ENCODE results near the gene PARD3. TPM values are rescaled to one million over a fixed set of nuclear protein-coding genes. Genes with fewer than 3 reads are reported as not detected.

The PARD3 gene
- total and polyA plus RNA-seq, 7 donors, result 20.2 to 84.4 (median 53.4) TPM

- TF ChIP-seq, protein P1, sequence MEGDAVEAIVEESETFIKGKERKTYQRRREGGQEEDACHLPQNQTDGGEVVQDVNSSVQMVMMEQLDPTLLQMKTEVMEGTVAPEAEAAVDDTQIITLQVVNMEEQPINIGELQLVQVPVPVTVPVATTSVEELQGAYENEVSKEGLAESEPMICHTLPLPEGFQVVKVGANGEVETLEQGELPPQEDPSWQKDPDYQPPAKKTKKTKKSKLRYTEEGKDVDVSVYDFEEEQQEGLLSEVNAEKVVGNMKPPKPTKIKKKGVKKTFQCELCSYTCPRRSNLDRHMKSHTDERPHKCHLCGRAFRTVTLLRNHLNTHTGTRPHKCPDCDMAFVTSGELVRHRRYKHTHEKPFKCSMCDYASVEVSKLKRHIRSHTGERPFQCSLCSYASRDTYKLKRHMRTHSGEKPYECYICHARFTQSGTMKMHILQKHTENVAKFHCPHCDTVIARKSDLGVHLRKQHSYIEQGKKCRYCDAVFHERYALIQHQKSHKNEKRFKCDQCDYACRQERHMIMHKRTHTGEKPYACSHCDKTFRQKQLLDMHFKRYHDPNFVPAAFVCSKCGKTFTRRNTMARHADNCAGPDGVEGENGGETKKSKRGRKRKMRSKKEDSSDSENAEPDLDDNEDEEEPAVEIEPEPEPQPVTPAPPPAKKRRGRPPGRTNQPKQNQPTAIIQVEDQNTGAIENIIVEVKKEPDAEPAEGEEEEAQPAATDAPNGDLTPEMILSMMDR (IDR thresholded peaks at IDR 0.05), result no peak
- 87 to 93% (median 88%) methylated on average over 11 of the region's 11 CpGs for WGBS, 3 donors
- no peak for DNase-seq
- intact Hi-C loops (cut with DNase I), result no loop called here
- no peak overlapping the region for H3K27ac ChIP-seq
- no peak for ATAC-seq
- no peak overlapping the region for H3K4me3 ChIP-seq
- no peaks in the 10 kb centered on the region for H3K4me1 ChIP-seq
- H3K9me3 ChIP-seq, result no peaks in the 10 kb centered on the region
- no peaks in the 10 kb centered on the region for H3K36me3 ChIP-seq (ENCODE audit: insufficient read depth in 1 of 2, low read depth in 1 of 2)
- H3K27me3 ChIP-seq (ENCODE audit: insufficient read depth in 3 of 3, low read length in 2 of 3), result no peaks in the 10 kb centered on the region
Measured at GRCh38 chr10:34413756-34414587, 401.1 kb downstream of the PARD3 start.

DNA sequence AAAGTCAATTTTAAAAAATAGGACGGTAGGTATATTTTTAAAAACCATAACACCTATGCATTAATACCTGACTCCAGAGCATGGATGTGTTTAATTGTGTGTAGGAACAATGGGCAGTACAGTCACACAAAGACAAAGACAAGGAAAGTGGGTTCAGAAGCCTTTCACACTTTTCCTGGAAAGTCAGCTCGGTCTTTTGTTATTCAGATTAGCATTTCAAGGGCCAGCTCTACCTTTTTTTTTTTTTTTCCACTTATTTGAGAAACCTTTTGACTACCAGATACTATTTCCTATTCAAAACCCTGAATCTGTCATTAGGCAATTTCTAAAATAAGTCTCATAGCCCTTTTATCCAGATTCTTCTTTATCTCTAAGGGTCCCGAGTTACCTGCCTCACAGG lies 401.9 kb downstream of the PARD3 start:
- no peak for ATAC-seq
- Histone ChIP-seq H3K4me3 (no peak overlapping the region), H3K27me3 (ENCODE audit: insufficient read depth in 3 of 3, low read length in 2 of 3) (no peaks in the 10 kb centered on the region), H3K36me3 (ENCODE audit: insufficient read depth in 1 of 2, low read depth in 1 of 2) (no peaks in the 10 kb centered on the region), H3K4me1 (no peaks in the 10 kb centered on the region), H3K9me3 (no peaks in the 10 kb centered on the region), H3K27ac (no peak overlapping the region)
- TF ChIP-seq, protein P1 (IDR thresholded peaks at IDR 0.05), result no peak
- no peak for DNase-seq
- intact Hi-C loops (cut with DNase I), result no loop called here
- WGBS, 3 donors, result 93 to 95% (median 94%) methylated on average over 3 of the region's 3 CpGs

DNA sequence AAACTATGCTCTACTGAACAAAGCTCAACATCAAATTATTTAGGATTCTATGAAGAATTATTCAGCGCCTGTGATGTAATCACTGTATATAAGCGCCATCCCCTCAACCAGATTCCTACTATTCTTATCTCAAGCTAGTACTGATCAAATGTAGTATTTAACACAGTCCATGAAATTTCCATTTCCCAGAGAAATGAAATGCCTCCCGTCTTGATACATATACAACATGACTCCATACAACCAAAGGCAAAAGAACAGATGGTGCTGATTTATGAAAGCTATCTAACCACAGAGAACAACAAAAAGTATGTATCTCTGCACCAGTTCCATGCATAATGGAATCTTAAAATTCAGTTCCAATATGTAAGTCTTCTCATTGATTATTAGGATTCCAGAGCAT lies 406.1 kb downstream of the PARD3 start:
- Histone ChIP-seq H3K4me1 (peaks cover 11% of the 10 kb centered on the region), H3K27ac (no peak overlapping the region), H3K9me3 (no peaks in the 10 kb centered on the region), H3K4me3 (no peak overlapping the region), H3K36me3 (ENCODE audit: insufficient read depth in 1 of 2, low read depth in 1 of 2) (no peaks in the 10 kb centered on the region), H3K27me3 (ENCODE audit: insufficient read depth in 3 of 3, low read length in 2 of 3) (no peaks in the 10 kb centered on the region)
- 95 to 96% (median 96%) methylated on average over 3 of the region's 3 CpGs for WGBS, 3 donors
- ATAC-seq, result no peak
- TF ChIP-seq, protein P1 (IDR thresholded peaks at IDR 0.05), result no peak
- no peak for DNase-seq
- intact Hi-C loops (cut with DNase I), result no loop called here

DNA sequence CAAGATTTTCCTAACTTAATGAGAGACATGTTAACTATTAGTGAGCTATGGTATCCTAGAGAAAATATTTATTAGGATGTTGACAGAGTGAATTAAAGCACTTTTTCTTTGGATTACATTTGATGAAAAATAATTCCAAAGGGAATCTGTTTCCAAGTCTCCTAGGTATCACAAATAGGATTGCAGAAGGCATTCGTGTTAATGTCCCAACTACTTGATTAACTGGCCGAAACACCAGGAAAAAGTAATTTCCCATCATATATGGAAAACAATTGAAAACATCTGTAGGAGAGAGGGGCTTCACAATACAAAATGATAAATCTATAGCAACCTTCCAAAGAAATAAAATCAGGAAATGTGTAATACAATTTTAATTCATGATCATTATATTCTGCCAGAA lies 406.7 kb downstream of the PARD3 start:
- ATAC-seq, result no peak
- intact Hi-C loops (cut with DNase I), result no loop called here
- no peaks in the 10 kb centered on the region for H3K27me3 ChIP-seq (ENCODE audit: insufficient read depth in 3 of 3, low read length in 2 of 3)
- H3K9me3 ChIP-seq, result no peaks in the 10 kb centered on the region
- TF ChIP-seq, protein P1 (IDR thresholded peaks at IDR 0.05), result no peak
- no peak overlapping the region for H3K27ac ChIP-seq
- H3K4me1 ChIP-seq, result peaks cover 11% of the 10 kb centered on the region
- WGBS, 3 donors, result 66 to 78% (median 69%) methylated on average over 2 of the region's 2 CpGs
- no peak overlapping the region for H3K4me3 ChIP-seq
- no peak for DNase-seq
- H3K36me3 ChIP-seq (ENCODE audit: insufficient read depth in 1 of 2, low read depth in 1 of 2), result no peaks in the 10 kb centered on the region
